Osteoblast (primary cell): Measurements from ENCODE around the gene PARD6B. TPM values are rescaled to one million over a fixed set of nuclear protein-coding genes. Genes with fewer than 3 reads are reported as not detected.
A peak's percentile ranks its signal among the peaks of the same experiment; 100 is the strongest.
"Not testable (repeated sequence)": the region's sequence is repeated elsewhere in the genome, so short reads cannot be mapped to it uniquely, and the experiment has no call there.

Experiments
- DNase-seq: peaks from one replicate; pipeline ENCODE4 v3.0.0; 2011; ENCODE audit warnings: low spot score, mixed read lengths; ENCODE audit not compliant: insufficient read length; ENCODE audit errors: missing footprints
- H2AFZ ChIP-seq: 2 replicates; pipeline ENCODE4 v1.6.0; 2011; ENCODE audit warnings: mild to moderate bottlenecking, low read length
- H3K27ac ChIP-seq: 2 replicates; pipeline ENCODE4 v1.5.1; 2011; ENCODE audit warnings: mild to moderate bottlenecking, low read depth, low read length, moderate library complexity
- H3K27me3 ChIP-seq: 2 replicates; pipeline ENCODE4 v1.6.0; 2012; ENCODE audit warnings: mild to moderate bottlenecking, control low read depth, inconsistent platforms, low read length, moderate library complexity; ENCODE audit not compliant: insufficient read depth
- H3K36me3 ChIP-seq: 2 replicates; pipeline ENCODE4 v1.5.1; 2011; ENCODE audit warnings: mild to moderate bottlenecking, low read length, control low read depth, moderate library complexity; ENCODE audit not compliant: insufficient read depth
- H3K4me1 ChIP-seq: 2 replicates; pipeline ENCODE4 v1.5.1; 2011; ENCODE audit warnings: mild to moderate bottlenecking, low read length, control low read depth, moderate library complexity; ENCODE audit not compliant: insufficient read depth
- H3K4me2 ChIP-seq: 2 replicates; pipeline ENCODE4 v1.6.0; 2011; ENCODE audit warnings: mild to moderate bottlenecking, low read length; ENCODE audit not compliant: insufficient read depth
- H3K4me3 ChIP-seq: fragments of 200-600 bp; sonication (generic); 3 replicates; pipeline ENCODE4 v1.5.1; 2012; ENCODE audit warnings: mild to moderate bottlenecking, low read length, inconsistent platforms; ENCODE audit not compliant: insufficient read depth
- H3K79me2 ChIP-seq: 2 replicates; pipeline ENCODE4 v1.6.0; 2012; ENCODE audit warnings: mild to moderate bottlenecking, low read length, control low read depth, inconsistent platforms; ENCODE audit not compliant: insufficient read depth
- H3K9me3 ChIP-seq: 2 replicates; pipeline ENCODE4 v1.5.1; 2011; ENCODE audit warnings: low read depth, low read length, control low read depth
- H4K20me1 ChIP-seq: 2 replicates; pipeline ENCODE4 v1.6.0; 2012; ENCODE audit warnings: mild to moderate bottlenecking, low read length, control low read depth; ENCODE audit not compliant: insufficient read depth
- CTCF ChIP-seq: IDR thresholded peaks from 2 replicates; pipeline ENCODE4 v1.5.1; 2011; ENCODE audit warnings: mild to moderate bottlenecking, low read depth, low read length, moderate library complexity; ENCODE audit errors: extremely low read depth
- total RNA-seq: library from RNA; depleted of rRNA; stranded (reverse); fragments of >200 nt; gene quantifications from 2 replicates; pipeline ENCODE4 v1.2.3, GENCODE V29; 2012

The PARD6B gene
- total RNA-seq, 1 donor: 0.72 TPM

- H3K9me3 ChIP-seq, H2AFZ ChIP-seq, H3K4me3 ChIP-seq, H3K27ac ChIP-seq, DNase-seq, H3K79me2 ChIP-seq, H3K4me1 ChIP-seq, H3K4me2 ChIP-seq, H3K27me3 ChIP-seq, H3K36me3 ChIP-seq, H4K20me1 ChIP-seq: not testable (repeated sequence)
Observed at GRCh38 chr20:50769551-50770085, 38.2 kb downstream of the PARD6B start.

GRCh38 chr20:50771419-50772080 is 40.2 kb downstream of the PARD6B start:
- H3K27ac ChIP-seq, H2AFZ ChIP-seq, H3K27me3 ChIP-seq, H3K36me3 ChIP-seq, H3K79me2 ChIP-seq, H3K4me2 ChIP-seq, H4K20me1 ChIP-seq, H3K4me1 ChIP-seq, H3K4me3 ChIP-seq, H3K9me3 ChIP-seq, DNase-seq: not testable (repeated sequence)

- H3K4me2 ChIP-seq: no peak overlapping the region
- no peak overlapping the region for H2AFZ ChIP-seq
- no peaks in the 10 kb centered on the region for H4K20me1 ChIP-seq
- no peak overlapping the region for H3K27ac ChIP-seq
- no peak for TF ChIP-seq CTCF
- H3K27me3 ChIP-seq: peaks cover 3% of the 10 kb centered on the region
- no peak for DNase-seq
- no peak overlapping the region for H3K4me3 ChIP-seq
- H3K9me3 ChIP-seq: no peaks in the 10 kb centered on the region
- H3K4me1 ChIP-seq: no peaks in the 10 kb centered on the region
- H3K36me3 ChIP-seq: no peaks in the 10 kb centered on the region
- no peaks in the 10 kb centered on the region for H3K79me2 ChIP-seq
Observed at GRCh38 chr20:50772420-50773185, 41.2 kb downstream of the PARD6B start.

- no peak overlapping the region for H3K4me2 ChIP-seq
- H2AFZ ChIP-seq: no peak overlapping the region
- H4K20me1 ChIP-seq: no peaks in the 10 kb centered on the region
- H3K9me3 ChIP-seq: no peaks in the 10 kb centered on the region
- TF ChIP-seq CTCF: no peak
- no peaks in the 10 kb centered on the region for H3K4me1 ChIP-seq
- no peak overlapping the region for H3K27ac ChIP-seq
- H3K36me3 ChIP-seq: no peaks in the 10 kb centered on the region
- DNase-seq: peak; percentile 41
- no peak overlapping the region for H3K4me3 ChIP-seq
- H3K79me2 ChIP-seq: no peaks in the 10 kb centered on the region
- peaks cover 5% of the 10 kb centered on the region for H3K27me3 ChIP-seq
Observed at GRCh38 chr20:50774515-50774914, 43.1 kb downstream of the PARD6B start.
